Mesodermal cell (in vitro differentiated cells): ENCODE results near the gene LILRA6.
"Not testable (repeated sequence)": the region's sequence is repeated elsewhere in the genome, so short reads cannot be mapped to it uniquely, and the experiment has no call there.

Experiments
- H3K27ac ChIP-seq: 2 replicates; pipeline ENCODE4 v1.7.0; 2013; ENCODE audit warnings: mild to moderate bottlenecking, low read depth, low read length, moderate library complexity; ENCODE audit not compliant: severe bottlenecking
- H3K36me3 ChIP-seq: 2 replicates; pipeline ENCODE4 v1.7.1; 2013; ENCODE audit warnings: mild to moderate bottlenecking, low read length, moderate library complexity; ENCODE audit not compliant: control insufficient read depth, insufficient read depth
- H3K4me1 ChIP-seq: one replicate; pipeline ENCODE4 v1.7.1; 2013; ENCODE audit warnings: mild to moderate bottlenecking, low read length; ENCODE audit not compliant: insufficient read depth, control insufficient read depth, poor library complexity, severe bottlenecking
- H3K4me3 ChIP-seq: 2 replicates; pipeline ENCODE4 v1.7.0; 2013; ENCODE audit warnings: low read length, control low read depth, mild to moderate bottlenecking; ENCODE audit not compliant: insufficient read depth, poor library complexity, severe bottlenecking; ENCODE audit errors: extremely low read depth
- H3K9me3 ChIP-seq: 2 replicates; pipeline ENCODE4 v1.7.1; 2013; ENCODE audit warnings: mild to moderate bottlenecking, low read length, moderate library complexity; ENCODE audit not compliant: control insufficient read depth
- WGBS, 2 experiments: methylation state at CpG; one replicate each; pipeline ENCODE4 v1.1.5; 2013; ENCODE audit warnings: missing lambda C conversion rate in 2 of 2; ENCODE audit not compliant: insufficient coverage in 2 of 2; 5-methylcytosine and 5-hydroxymethylcytosine counted together

Gene LILRA6

DNA sequence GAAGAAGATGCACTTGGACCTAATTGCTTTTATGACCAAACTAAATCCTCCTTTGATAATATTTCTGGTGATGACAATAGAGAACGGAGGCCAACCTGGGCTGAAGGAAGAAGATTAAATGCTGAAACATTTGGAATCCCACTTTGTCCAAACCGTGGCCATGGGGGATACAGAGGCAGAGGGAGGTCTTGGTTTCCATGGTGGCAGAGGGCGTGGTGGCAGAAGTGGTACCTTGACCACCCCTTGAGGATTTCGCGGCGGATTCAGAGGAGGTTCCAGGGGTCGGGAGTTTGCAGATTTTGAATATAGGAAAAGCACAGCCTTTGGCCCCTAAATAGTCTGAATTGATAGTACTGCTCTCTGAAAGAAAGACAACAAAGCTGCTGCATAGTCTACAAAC lies 12.6 kb downstream of the LILRA6 start:
- Histone ChIP-seq H3K36me3 (no peaks in the 10 kb centered on the region), H3K9me3 (peaks cover 18% of the 10 kb centered on the region), H3K4me3 (no peak overlapping the region), H3K4me1 (no peaks in the 10 kb centered on the region), H3K27ac (no peak overlapping the region)
- 90 to 91% methylated on average over 7 of the region's 7 CpGs for WGBS, 2 experiments

DNA sequence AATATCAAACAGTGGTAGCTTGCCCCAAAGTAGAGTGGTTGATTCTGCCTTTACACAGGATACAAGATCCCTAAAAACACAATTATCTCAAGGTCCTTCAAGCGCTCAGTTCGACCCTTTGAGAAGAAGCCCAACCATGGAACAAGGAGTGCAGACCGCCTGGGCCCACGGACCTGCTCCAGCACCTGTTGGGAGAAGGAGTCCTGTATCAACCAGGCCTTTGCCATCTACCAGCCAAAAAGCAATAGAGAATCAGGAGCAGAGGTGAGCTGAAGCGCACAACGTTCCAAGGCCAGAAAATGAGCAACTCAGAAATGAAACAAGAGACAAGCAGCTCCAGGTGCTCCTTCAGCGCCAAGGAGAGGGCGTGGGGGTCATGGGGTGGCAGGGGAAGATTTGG lies 13.4 kb downstream of the LILRA6 start:
- no peaks in the 10 kb centered on the region for H3K36me3 ChIP-seq
- H3K4me3 ChIP-seq, result no peak overlapping the region
- peaks cover 11% of the 10 kb centered on the region for H3K9me3 ChIP-seq
- H3K4me1 ChIP-seq, result no peaks in the 10 kb centered on the region
- WGBS, 2 experiments, result 90 to 95% methylated on average over 6 of the region's 8 CpGs
- no peak overlapping the region for H3K27ac ChIP-seq

DNA sequence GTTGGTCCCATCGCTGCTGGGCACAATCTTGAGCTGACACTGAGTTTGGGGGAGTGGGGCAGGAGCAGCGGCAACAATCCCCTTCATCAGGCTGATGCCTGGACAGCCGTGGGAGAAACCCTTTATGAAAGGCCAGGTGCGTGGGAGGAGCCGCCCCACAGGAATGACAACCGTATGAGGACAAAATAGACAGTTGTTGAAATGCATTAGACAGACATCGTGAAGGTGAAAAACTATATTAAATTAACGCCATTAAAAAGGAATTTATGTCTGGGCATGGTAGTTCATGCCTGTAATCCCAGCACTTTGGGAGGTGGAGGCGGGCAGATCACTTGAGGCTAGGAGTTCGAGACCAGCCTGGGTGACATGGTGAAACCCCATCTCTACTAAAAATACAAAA lies 18.0 kb downstream of the LILRA6 start:
- not testable (repeated sequence) for H3K4me1 ChIP-seq, H3K4me3 ChIP-seq, H3K27ac ChIP-seq, H3K36me3 ChIP-seq
- peaks cover 11% of the 10 kb centered on the region for H3K9me3 ChIP-seq
- 82 to 95% methylated on average over 3 to 7 of the region's 10 CpGs for WGBS, 2 experiments

DNA sequence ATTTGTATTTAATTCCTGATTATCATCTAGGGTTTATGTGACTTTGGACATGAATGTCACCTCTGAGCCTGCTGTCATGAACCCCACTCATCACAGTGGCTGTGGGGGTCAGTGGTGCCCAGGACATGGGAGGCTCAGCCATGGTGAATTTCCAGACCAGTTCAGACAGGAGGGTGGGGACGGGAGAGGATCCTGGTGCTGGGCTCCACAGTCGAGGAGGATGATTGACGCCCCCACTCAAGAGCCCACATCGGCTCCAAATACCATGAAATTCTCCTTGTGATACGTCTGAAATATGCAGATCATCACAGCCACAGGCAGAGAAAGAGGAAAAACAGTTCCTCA lies 18.7 kb downstream of the LILRA6 start:
- WGBS, 2 experiments, result 95% methylated on average over 3 of the region's 5 CpGs; no CpG with 5 or more reads in 1 of the 2 experiments

DNA sequence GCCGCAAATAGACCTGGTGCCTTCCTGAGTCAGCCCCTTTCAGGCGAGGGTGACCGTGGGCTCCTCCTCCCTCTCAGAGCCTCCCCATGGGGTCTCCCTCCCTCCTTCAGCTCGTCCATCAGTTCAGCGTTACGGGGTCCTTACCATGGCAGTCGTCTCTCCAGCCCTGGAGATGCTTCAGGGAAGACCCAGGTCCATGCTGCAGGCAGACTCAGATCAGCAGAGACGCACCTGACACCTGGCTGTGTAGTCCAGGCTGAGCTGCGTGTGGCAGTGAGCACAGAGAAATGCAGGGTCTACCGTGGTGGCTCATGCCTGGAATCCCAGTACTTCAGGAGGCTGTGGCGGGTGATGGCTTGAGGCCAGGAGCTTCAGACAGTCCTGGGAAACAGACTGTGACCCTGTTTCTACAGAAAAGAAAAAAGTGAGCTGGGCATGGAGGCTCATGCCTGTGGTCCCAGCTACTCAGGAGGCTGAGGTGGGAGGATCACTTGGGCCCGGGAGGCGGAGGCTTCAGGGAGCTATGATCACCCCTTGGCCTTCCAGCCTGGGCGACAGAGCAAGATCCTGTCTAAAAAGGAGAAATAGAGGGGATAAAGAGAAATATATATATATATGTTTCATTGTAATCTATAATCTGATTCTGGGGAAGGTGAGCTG lies 19.2 kb downstream of the LILRA6 start:
- not testable (repeated sequence) for H3K4me3 ChIP-seq, H3K9me3 ChIP-seq, H3K27ac ChIP-seq, H3K36me3 ChIP-seq, H3K4me1 ChIP-seq
- WGBS, 2 experiments, result 69 to 81% methylated on average over 5 to 7 of the region's 14 CpGs

More for the DNA sequence above, 18.7 kb downstream of the LILRA6 start:
- not testable (repeated sequence) for H3K36me3 ChIP-seq, H3K4me1 ChIP-seq, H3K9me3 ChIP-seq, H3K27ac ChIP-seq, H3K4me3 ChIP-seq

DNA sequence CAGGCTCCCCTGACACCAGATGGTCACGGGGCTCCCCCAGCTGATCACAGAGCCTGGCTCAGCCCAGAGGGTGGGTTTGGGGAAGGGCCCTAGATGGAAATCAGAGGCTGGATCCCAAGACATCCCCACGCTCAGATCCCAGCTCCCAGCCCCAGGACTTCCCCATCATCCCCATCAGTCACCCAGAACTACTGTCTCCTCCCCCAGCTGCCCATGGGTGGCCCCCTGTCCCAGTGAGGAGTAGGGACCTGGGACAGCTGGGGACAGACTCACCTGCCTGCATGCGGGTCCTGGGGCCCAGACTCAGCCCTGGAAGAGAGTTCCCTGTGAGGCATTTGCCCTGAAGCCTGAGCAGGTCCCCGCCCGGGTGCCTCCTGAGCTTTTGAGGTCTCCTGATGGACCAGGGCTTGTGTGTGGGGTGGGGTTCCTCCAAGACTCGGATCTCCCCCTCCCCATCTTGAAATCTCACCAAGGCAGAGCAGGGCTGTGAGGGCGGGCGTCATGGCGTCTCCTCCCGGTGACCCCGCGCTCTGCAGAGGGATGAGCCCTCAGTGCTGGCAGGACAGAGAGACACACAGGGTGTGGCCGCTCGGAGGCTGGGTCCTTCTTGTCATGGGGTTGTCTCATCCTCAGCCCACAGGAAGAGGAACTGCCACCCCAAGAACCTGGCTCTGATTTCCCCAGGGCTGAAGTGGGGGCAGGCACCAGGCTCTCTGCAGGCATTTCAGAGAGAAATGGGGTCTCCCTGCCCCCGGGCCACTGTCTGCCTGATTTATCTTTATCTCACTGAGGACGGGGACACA lies 19.9 kb downstream of the LILRA6 start, which contains the start of gene LILRB3:
Gene LILRB3 (minus strand): TSS at position 534 of the 803 bp plus-strand sequence. CDS start 31 bp downstream, at position 503.
- H3K4me3 ChIP-seq, H3K27ac ChIP-seq, H3K9me3 ChIP-seq, H3K36me3 ChIP-seq, H3K4me1 ChIP-seq: not testable (repeated sequence)
- WGBS, 2 experiments, result 75 to 87% methylated on average over 3 to 4 of the region's 16 CpGs

DNA sequence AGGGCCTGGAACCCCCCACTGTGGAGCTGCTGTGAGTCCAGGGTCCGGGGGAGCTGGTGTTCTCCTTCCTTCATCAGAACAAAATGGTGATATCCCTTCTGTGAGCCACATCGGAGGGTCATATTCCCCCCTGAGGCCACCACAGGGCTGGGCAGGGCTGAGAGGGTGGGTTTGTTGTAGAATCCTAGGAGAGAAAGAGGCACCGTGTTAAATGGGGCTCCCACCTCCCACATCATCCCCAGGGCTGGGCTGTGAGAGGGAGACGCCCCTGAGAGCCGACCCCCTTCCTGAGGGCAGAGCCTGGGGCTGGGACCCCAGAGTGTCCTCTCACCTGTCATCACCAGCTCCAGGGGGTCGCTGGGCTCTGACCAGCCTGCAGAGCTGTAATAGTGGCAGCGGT lies 20.6 kb downstream of the LILRA6 start:
- H3K27ac ChIP-seq, H3K36me3 ChIP-seq, H3K4me1 ChIP-seq, H3K9me3 ChIP-seq, H3K4me3 ChIP-seq: not testable (repeated sequence)
- no CpG with 5 or more reads among the region's 7 CpGs for WGBS, 2 experiments

DNA sequence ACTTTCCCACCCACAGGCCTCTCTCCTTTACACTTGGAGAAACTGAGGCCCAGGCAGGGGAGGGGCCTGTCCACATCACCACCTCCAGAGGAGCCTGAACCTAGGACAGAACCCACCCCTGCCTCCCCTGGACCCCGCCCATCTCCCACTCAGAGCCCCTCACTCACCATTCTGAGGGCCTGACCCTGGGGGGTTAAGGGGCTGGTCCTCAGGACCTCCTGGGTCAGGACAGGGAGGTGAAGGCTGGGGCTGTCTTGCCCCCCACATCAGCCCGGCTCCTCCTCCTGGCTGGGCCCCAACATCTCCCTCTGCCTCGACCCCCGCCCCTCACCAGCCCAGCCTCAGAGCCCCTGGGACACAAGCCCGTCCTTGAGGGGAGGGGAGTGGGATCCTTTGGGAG lies 22.9 kb downstream of the LILRA6 start:
- H3K9me3 ChIP-seq, H3K4me3 ChIP-seq, H3K27ac ChIP-seq, H3K4me1 ChIP-seq, H3K36me3 ChIP-seq: not testable (repeated sequence)
- no CpG with 5 or more reads among the region's 5 CpGs for WGBS, 2 experiments

DNA sequence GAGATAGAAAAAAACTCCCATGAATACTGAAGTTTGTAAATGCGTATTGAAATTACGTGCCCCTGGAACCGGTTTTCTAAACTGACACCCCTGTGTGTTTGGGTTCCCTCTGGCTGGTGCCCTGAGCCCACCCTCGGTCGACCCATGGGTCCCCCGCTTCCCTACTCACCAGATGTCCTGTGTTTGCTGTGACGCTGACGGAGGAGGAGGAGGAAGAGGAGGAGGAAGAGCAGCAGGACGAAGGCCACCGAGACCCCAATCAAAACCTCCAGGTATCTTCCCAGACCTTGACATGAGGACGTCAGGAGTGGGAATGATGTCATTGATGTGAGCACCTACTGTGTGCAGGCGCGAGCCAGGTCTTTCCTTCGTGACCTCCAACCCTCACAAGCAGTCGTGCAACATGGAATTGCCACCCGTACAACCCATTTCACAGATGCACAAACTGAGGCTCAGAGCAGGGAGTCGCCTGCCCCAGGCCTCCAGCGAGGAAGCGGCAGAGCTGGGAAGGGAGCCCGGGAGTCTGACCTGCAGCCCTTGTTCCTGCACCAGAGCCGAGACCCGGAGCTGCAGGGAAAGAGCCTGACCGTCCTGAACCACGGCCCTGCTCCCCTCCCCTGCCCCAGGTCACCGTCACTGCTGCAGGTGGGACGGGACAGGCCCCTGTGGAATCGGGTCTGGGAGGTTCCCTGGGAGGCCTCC lies 23.5 kb downstream of the LILRA6 start:
- WGBS, 2 experiments, result 90 to 94% methylated on average over 18 to 20 of the region's 27 CpGs
- Histone ChIP-seq H3K9me3 (no peaks in the 10 kb centered on the region), H3K36me3 (no peaks in the 10 kb centered on the region), H3K27ac (no peak overlapping the region), H3K4me3 (no peak overlapping the region), H3K4me1 (no peaks in the 10 kb centered on the region)

DNA sequence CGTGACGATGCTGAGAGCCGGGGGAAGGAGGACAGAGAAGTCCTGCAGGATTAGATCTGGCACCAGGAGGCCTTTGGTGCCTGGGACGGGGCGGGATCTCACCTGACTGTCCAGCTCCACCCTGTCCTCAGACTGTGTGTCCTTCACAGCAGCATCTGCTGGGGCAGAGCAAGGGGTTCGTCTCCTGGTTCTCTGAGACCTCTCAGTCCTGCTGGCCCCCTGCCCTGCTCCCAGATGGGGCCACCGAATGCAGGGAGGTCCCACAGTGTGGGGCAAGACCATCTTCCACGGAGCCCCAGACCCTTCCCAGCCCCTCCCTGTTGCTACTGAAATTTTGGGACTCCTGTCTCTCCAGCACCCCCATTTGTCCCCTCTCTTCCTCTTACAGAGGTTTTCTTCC lies 24.3 kb downstream of the LILRA6 start:
- no peaks in the 10 kb centered on the region for H3K36me3 ChIP-seq
- no peak overlapping the region for H3K4me3 ChIP-seq
- no peaks in the 10 kb centered on the region for H3K4me1 ChIP-seq
- no peak overlapping the region for H3K27ac ChIP-seq
- WGBS, 2 experiments, result 78 to 84% methylated on average over 5 to 8 of the region's 8 CpGs
- H3K9me3 ChIP-seq, result no peaks in the 10 kb centered on the region
